ENCODE results near the gene ITSN2. TPM values are rescaled to one million over a fixed set of nuclear protein-coding genes. Genes with fewer than 3 reads are reported as not detected.

Gene ITSN2
- total RNA-seq, 1 donor from 2014 or later = 23.8 TPM

DNA sequence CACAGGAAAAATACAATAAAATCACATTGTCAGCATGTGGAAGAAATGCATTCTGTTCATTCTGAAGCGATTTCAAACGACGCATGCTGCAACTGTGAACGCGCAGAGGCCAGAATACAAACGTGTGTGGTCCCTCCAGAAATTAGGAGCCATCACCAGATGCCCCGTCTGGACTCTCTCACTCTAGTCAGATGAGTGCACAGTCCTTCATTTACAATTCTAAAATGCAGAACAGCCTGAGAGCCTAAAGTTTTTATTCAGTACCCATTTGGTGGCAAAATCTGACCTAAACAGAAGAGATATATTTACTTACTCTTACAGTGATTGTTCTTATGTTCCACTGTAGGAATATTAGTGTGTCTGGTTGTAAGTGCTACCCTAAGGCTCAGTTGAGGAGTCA lies 148.9 kb downstream of the ITSN2 start:
- DNase-seq (ENCODE audit: low read depth) = no peak
- Histone ChIP-seq H3K4me2 (ENCODE audit: low read length) (no peak overlapping the region), H3K36me3 (ENCODE audit: insufficient read depth, low read length) (peaks cover 2% of the 10 kb centered on the region), H4K20me1 (ENCODE audit: insufficient read depth, low read length) (no peaks in the 10 kb centered on the region), H2AFZ (ENCODE audit: low read depth, low read length) (no peak overlapping the region), H3K4me3 (ENCODE audit: insufficient read depth, low read depth, low read length) (no peak overlapping the region), H3K9ac (ENCODE audit: low read length) (no peak overlapping the region), H3K79me2 (ENCODE audit: insufficient read depth, low read length) (no peaks in the 10 kb centered on the region), H3K9me3 (ENCODE audit: insufficient read depth, low read depth, low read length) (no peaks in the 10 kb centered on the region), H3K27ac (ENCODE audit: low read depth, low read length) (no peak overlapping the region), H3K4me1 (ENCODE audit: insufficient read depth, low read length) (no peaks in the 10 kb centered on the region), H3K27me3 (ENCODE audit: insufficient read depth, low read length) (no peaks in the 10 kb centered on the region)
- Mint-ChIP-seq H3K9me3 (ENCODE audit: unreplicated experiment) (no peaks in the 10 kb centered on the region), H3K4me3 (ENCODE audit: unreplicated experiment) (no peak overlapping the region), H3K36me3 (ENCODE audit: low read depth, unreplicated experiment) (peaks cover 36% of the 10 kb centered on the region), H3K4me1 (ENCODE audit: low read depth, unreplicated experiment) (no peaks in the 10 kb centered on the region), H3K27ac (ENCODE audit: unreplicated experiment) (no peak overlapping the region), H3K27me3 (ENCODE audit: low read depth, unreplicated experiment) (peaks cover 1% of the 10 kb centered on the region)
- no peak for TF ChIP-seq EZH2 (IDR thresholded peaks at IDR 0.05; ENCODE audit: insufficient read depth, low read length)
- TF ChIP-seq, protein P1, sequence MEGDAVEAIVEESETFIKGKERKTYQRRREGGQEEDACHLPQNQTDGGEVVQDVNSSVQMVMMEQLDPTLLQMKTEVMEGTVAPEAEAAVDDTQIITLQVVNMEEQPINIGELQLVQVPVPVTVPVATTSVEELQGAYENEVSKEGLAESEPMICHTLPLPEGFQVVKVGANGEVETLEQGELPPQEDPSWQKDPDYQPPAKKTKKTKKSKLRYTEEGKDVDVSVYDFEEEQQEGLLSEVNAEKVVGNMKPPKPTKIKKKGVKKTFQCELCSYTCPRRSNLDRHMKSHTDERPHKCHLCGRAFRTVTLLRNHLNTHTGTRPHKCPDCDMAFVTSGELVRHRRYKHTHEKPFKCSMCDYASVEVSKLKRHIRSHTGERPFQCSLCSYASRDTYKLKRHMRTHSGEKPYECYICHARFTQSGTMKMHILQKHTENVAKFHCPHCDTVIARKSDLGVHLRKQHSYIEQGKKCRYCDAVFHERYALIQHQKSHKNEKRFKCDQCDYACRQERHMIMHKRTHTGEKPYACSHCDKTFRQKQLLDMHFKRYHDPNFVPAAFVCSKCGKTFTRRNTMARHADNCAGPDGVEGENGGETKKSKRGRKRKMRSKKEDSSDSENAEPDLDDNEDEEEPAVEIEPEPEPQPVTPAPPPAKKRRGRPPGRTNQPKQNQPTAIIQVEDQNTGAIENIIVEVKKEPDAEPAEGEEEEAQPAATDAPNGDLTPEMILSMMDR (IDR thresholded peaks at IDR 0.05; ENCODE audit: insufficient read depth, low read depth, low read length) = no peak
- FAIRE-seq = no peak

DNA sequence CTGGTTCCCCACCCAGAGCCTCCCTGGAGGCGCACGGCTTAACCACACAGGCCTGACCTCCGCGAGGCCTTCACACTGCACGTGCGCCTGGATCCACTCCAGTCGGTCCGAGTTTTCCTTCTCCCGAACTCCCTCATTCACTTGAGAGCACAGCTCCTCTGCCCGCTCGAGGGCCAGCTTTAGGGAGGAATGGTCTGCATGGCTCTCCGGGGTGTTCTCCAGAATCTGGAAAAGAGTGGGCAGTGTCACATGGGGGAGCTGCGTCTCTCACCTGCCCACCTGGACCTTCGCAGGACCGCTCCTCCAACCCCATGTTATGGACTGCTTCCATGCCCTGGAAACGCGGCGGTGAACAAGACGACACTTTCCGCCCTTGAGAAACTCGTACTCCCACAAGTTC lies 149.6 kb downstream of the ITSN2 start:
- no peak for FAIRE-seq
- TF ChIP-seq, protein P1 (IDR thresholded peaks at IDR 0.05; ENCODE audit: insufficient read depth, low read depth, low read length) = no peak
- no peak for TF ChIP-seq EZH2 (IDR thresholded peaks at IDR 0.05; ENCODE audit: insufficient read depth, low read length)

DNA sequence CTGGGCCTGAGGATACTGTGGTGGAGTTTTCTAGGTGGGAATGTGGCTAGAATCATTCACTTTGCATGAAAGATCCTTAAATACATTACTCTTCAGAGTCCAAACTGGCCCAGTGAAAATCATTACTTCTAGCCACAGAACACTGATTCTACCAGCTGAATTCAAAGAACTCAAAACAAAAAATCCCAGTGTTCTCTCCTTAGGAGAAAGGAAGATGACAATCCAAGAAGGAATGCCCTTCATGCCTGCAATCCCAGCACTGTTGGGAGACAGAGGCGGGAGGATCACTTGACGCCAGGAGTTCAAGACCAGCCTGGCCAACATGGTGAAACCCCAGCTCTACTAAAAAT lies 150.3 kb downstream of the ITSN2 start:
- FAIRE-seq (no peak), DNase-seq (ENCODE audit: low read depth) (no peak)
- Mint-ChIP-seq H3K4me3 (ENCODE audit: unreplicated experiment) (no peak overlapping the region), H3K27me3 (ENCODE audit: low read depth, unreplicated experiment) (peaks cover 1% of the 10 kb centered on the region), H3K36me3 (ENCODE audit: low read depth, unreplicated experiment) (peaks cover 36% of the 10 kb centered on the region), H3K9me3 (ENCODE audit: unreplicated experiment) (no peaks in the 10 kb centered on the region), H3K4me1 (ENCODE audit: low read depth, unreplicated experiment) (no peaks in the 10 kb centered on the region), H3K27ac (ENCODE audit: unreplicated experiment) (no peak overlapping the region)
- Histone ChIP-seq H2AFZ (ENCODE audit: low read depth, low read length) (no peak overlapping the region), H3K79me2 (ENCODE audit: insufficient read depth, low read length) (no peaks in the 10 kb centered on the region), H3K4me1 (ENCODE audit: insufficient read depth, low read length) (no peaks in the 10 kb centered on the region), H3K9ac (ENCODE audit: low read length) (no peak overlapping the region), H3K27ac (ENCODE audit: low read depth, low read length) (no peak overlapping the region), H3K4me2 (ENCODE audit: low read length) (no peak overlapping the region), H3K36me3 (ENCODE audit: insufficient read depth, low read length) (peaks cover 2% of the 10 kb centered on the region), H3K4me3 (ENCODE audit: insufficient read depth, low read depth, low read length) (no peak overlapping the region), H3K27me3 (ENCODE audit: insufficient read depth, low read length) (no peaks in the 10 kb centered on the region), H3K9me3 (ENCODE audit: insufficient read depth, low read depth, low read length) (no peaks in the 10 kb centered on the region), H4K20me1 (ENCODE audit: insufficient read depth, low read length) (no peaks in the 10 kb centered on the region)
- TF ChIP-seq, protein P1 (IDR thresholded peaks at IDR 0.05; ENCODE audit: insufficient read depth, low read depth, low read length) = no peak
- TF ChIP-seq EZH2 (IDR thresholded peaks at IDR 0.05; ENCODE audit: insufficient read depth, low read length) = no peak

More for the DNA sequence above, 149.6 kb downstream of the ITSN2 start:
- H3K4me3 ChIP-seq (ENCODE audit: insufficient read depth, low read depth, low read length) = no peak overlapping the region
- H3K27me3 Mint-ChIP-seq (ENCODE audit: low read depth, unreplicated experiment) = peaks cover 1% of the 10 kb centered on the region
- no peak overlapping the region for H3K4me3 Mint-ChIP-seq (ENCODE audit: unreplicated experiment)
- DNase-seq (ENCODE audit: low read depth) = no peak
- no peak overlapping the region for H3K27ac Mint-ChIP-seq (ENCODE audit: unreplicated experiment)
- peaks cover 36% of the 10 kb centered on the region for H3K36me3 Mint-ChIP-seq (ENCODE audit: low read depth, unreplicated experiment)
- no peak overlapping the region for H2AFZ ChIP-seq (ENCODE audit: low read depth, low read length)
- H3K36me3 ChIP-seq (ENCODE audit: insufficient read depth, low read length) = peaks cover 2% of the 10 kb centered on the region
- no peak overlapping the region for H3K27ac ChIP-seq (ENCODE audit: low read depth, low read length)
- no peak overlapping the region for H3K9ac ChIP-seq (ENCODE audit: low read length)
- no peaks in the 10 kb centered on the region for H3K9me3 Mint-ChIP-seq (ENCODE audit: unreplicated experiment)
- H3K4me2 ChIP-seq (ENCODE audit: low read length) = no peak overlapping the region
- no peaks in the 10 kb centered on the region for H3K9me3 ChIP-seq (ENCODE audit: insufficient read depth, low read depth, low read length)
- H4K20me1 ChIP-seq (ENCODE audit: insufficient read depth, low read length) = no peaks in the 10 kb centered on the region
- H3K4me1 Mint-ChIP-seq (ENCODE audit: low read depth, unreplicated experiment) = no peaks in the 10 kb centered on the region
- no peaks in the 10 kb centered on the region for H3K27me3 ChIP-seq (ENCODE audit: insufficient read depth, low read length)
- no peaks in the 10 kb centered on the region for H3K4me1 ChIP-seq (ENCODE audit: insufficient read depth, low read length)
- H3K79me2 ChIP-seq (ENCODE audit: insufficient read depth, low read length) = no peaks in the 10 kb centered on the region
